Heart right ventricle (tissue), 16 donors: ENCODE results near the gene PDS5B. TPM values are rescaled to one million over a fixed set of nuclear protein-coding genes. Genes with fewer than 3 reads are reported as not detected.

Experiments used
- ATAC-seq, 8 donors: fragments of 200-7000 bp; cut with Tn5 transposase; one replicate each; pipeline ENCODE4 v1.9.1; 2020; ENCODE audit warnings: mild to moderate bottlenecking in 8 of 8, moderate library complexity in 8 of 8, moderate number of reproducible peaks in 1 of 8
- DNase-seq, 2 donors: peaks; one replicate each; pipeline ENCODE4 v3.0.0-alpha.2; 2020
- H3K27ac ChIP-seq, 10 donors: fragments of 200-600 bp; sonication (generic) in 2 of 10; one replicate each; pipeline versions ENCODE4 v1.5.0 to v1.8.0; 2020 to 2022; ENCODE audit warnings: mild to moderate bottlenecking in 3 of 10
- H3K27me3 ChIP-seq, 7 donors: fragments of 200-600 bp; one replicate each; pipeline ENCODE4 v1.8.0; 2021 to 2022; ENCODE audit warnings: mild to moderate bottlenecking in 2 of 7
- H3K36me3 ChIP-seq, 9 donors: fragments of 200-600 bp; sonication (generic) in 1 of 9; one replicate each; pipeline versions ENCODE4 v1.5.0 to v1.8.0; 2020 to 2022; ENCODE audit warnings: mild to moderate bottlenecking in 2 of 9
- H3K4me1 ChIP-seq, 9 donors: fragments of 200-600 bp; sonication (generic) in 1 of 9; one replicate each; pipeline versions ENCODE4 v1.5.0 to v1.8.0; 2020 to 2022; ENCODE audit warnings: mild to moderate bottlenecking in 4 of 9
- H3K4me3 ChIP-seq, 10 donors: fragments of 200-600 bp; sonication (generic) in 2 of 10; one replicate each; pipeline versions ENCODE4 v1.5.0 to v1.8.0; 2020 to 2022; ENCODE audit warnings: mild to moderate bottlenecking in 7 of 10, moderate library complexity in 2 of 10
- H3K9me3 ChIP-seq, 11 donors: fragments of 200-600 bp in 10 of 11; sonication (generic) in 2 of 11; one replicate each; pipeline versions ENCODE4 v1.5.0 to v1.8.0; 2013 to 2022; ENCODE audit warnings: mild to moderate bottlenecking in 2 of 11, control low read depth in 1 of 11, moderate library complexity in 1 of 11
- CTCF ChIP-seq, 9 donors: fragments of 200-600 bp; sonication (generic) in 2 of 9; IDR thresholded peaks; one replicate each; pipeline versions ENCODE4 v1.5.0 to v1.8.0; 2021 to 2022; ENCODE audit warnings: antibody characterized with exemption in 9 of 9, mild to moderate bottlenecking in 5 of 9, moderate library complexity in 1 of 9
- WGBS, 2 donors: extraction: QIAGEN DNeasy Blood & Tissue Kit; methylation state at CpG; one replicate each; pipeline ENCODE4 v1.1.7; 2013; ENCODE audit warnings: inconsistent platforms in 1 of 2; 5-methylcytosine and 5-hydroxymethylcytosine counted together
- intact Hi-C, 10 donors: fragments of 100-400 bp; cut with DNase I; formaldehyde crosslinking; loops; one replicate each; pipeline versions ENCODE4 v1.11.1 to v1.14.2; 2022
- polyA plus RNA-seq, 2 donors: library from polyadenylated mRNA; stranded (reverse); fragments of 200-250 nt; gene quantifications; one replicate each; pipeline ENCODE4 v1.2.3, GENCODE V29; 2013
- total RNA-seq, 10 donors: library from RNA; stranded (reverse); fragmentation: NEBNext Ultra II Directional in 3 of 10; extraction: Animal tissue kit (Norgen Biotek cat#: 25700) in 3 of 10; gene quantifications; one replicate each; pipeline versions ENCODE4 v1.2.1 to v1.2.4, GENCODE V29; 2021 to 2023
- donor health status: Arrhythmogenic right ventricular cardiomyopathy.
- donor health status: ischemic (EF 13 %, LVEDD 7.1; RV severe dilation, severe dysfunction).
- donor health status: healthy with polysubstance abuse.
- donor health status: DM: no; HTN: yes; CAD: no.
- donor health status: DM: no; HTN: no; CAD: no.
- donor health status: ischemic (EF 25% LVEDD 6.9; RV normal size, moderate dysfunction).
- donor health status: ischemic (EF 25% LVEDD 5.7; RV mildly dilated, moderate dysfunction).
- donor health status: healthy.
- donor health status: DM: yes; HTN: yes; CAD: no.
- donor health status: Ischemic cardiomyopathy.
- donor health status: ischemic (EF 35%, LVEDD 5.7; RV mildly dilated, moderate dysfunction).
- donor health status: nonischemic (EF 11% LVEDD 7.7; RV severe dilation, severe dysfunction).
- donor health status: DM: yes; HTN: yes; CAD: no.
- donor health status: PGD.
- donor health status: ischemic (EF 29% LVEDD 5.4; RV normal size, mild dysfunction).
- donor health status: nonischemic (EF 23%, LVEDD 6.1; RV moderate dilation, normal function).

The PDS5B gene
- total and polyA plus RNA-seq, 12 donors = 5.6 to 29.6 (median 19.9) TPM

GRCh38 chr13:32790731-32791130 is 204.5 kb downstream of the PDS5B start:
- no peaks in the 10 kb centered on the region for H3K36me3 ChIP-seq
- TF ChIP-seq CTCF (IDR thresholded peaks at IDR 0.05) = no peak
- no peak for DNase-seq
- H3K27me3 ChIP-seq = no peaks in the 10 kb centered on the region
- 93 to 94% methylated on average over 3 of the region's 3 CpGs for WGBS, 2 donors
- no peaks in the 10 kb centered on the region for H3K9me3 ChIP-seq
- H3K27ac ChIP-seq = no peak overlapping the region
- intact Hi-C loops = no loop called here
- peaks cover 0 to 4% (median 0%) of the 10 kb centered on the region in 9 donors for H3K4me1 ChIP-seq
- no peak overlapping the region for H3K4me3 ChIP-seq
- ATAC-seq = no peak

GRCh38 chr13:32791545-32792172 is 205.4 kb downstream of the PDS5B start:
- ATAC-seq (no peak), DNase-seq (no peak)
- intact Hi-C loops = no loop called here
- H3K4me3 ChIP-seq = no peak overlapping the region
- no peaks in the 10 kb centered on the region for H3K27me3 ChIP-seq
- no peaks in the 10 kb centered on the region for H3K9me3 ChIP-seq
- no peaks in the 10 kb centered on the region for H3K36me3 ChIP-seq
- TF ChIP-seq CTCF (IDR thresholded peaks at IDR 0.05) = no peak
- 67 to 78% methylated on average over 8 of the region's 8 CpGs for WGBS, 2 donors
- no peak overlapping the region for H3K27ac ChIP-seq
- peaks cover 0 to 4% (median 0%) of the 10 kb centered on the region in 9 donors for H3K4me1 ChIP-seq

DNA sequence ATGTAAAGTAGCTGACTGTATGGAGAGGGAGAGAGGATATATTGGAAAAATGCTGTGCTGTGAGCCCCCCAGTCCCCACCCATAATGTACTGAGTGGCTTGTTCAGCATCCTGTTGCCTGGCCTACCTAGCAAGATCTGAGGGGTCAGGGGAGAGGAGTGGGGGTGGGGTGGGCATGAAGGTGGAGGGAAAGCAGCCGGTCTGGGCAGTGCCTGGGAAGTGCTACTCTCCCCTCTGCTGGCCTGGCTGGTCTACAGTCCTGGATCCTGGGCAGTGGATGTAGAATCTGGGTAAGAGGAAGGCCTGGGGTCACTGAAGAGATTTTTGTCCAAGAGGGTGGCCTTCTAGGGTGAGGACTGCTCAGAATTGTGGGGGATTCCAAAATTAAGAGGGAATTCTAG is 210.5 kb downstream of the PDS5B start:
- intact Hi-C loops = no loop called here
- H3K27ac ChIP-seq = no peak overlapping the region
- H3K27me3 ChIP-seq = no peaks in the 10 kb centered on the region
- peaks cover 0 to 5% (median 0%) of the 10 kb centered on the region in 11 donors for H3K9me3 ChIP-seq
- H3K4me1 ChIP-seq = no peaks in the 10 kb centered on the region
- H3K4me3 ChIP-seq = no peak overlapping the region
- DNase-seq (no peak), ATAC-seq (no peak)
- no peaks in the 10 kb centered on the region for H3K36me3 ChIP-seq
- WGBS, 2 donors = 78 to 89% methylated on average over 1 of the region's 1 CpG
- TF ChIP-seq CTCF (IDR thresholded peaks at IDR 0.05) = no peak

GRCh38 chr13:32802159-32802558 is 215.9 kb downstream of the PDS5B start:
- DNase-seq = no peak
- no peaks in the 10 kb centered on the region for H3K36me3 ChIP-seq
- WGBS, 2 donors = 73 to 84% methylated on average over 3 of the region's 3 CpGs
- intact Hi-C loops = loop anchor here in 1 of 10 donors (10.0 kb wide), 1 partner anchor 73 kb away; no protein-coding TSS in a partner anchor
- no peaks in the 10 kb centered on the region for H3K27me3 ChIP-seq
- no peak overlapping the region for H3K4me3 ChIP-seq
- no peaks in the 10 kb centered on the region for H3K4me1 ChIP-seq
- no peak overlapping the region for H3K27ac ChIP-seq
- peaks cover 0 to 6% (median 0%) of the 10 kb centered on the region in 11 donors for H3K9me3 ChIP-seq
- no peak for TF ChIP-seq CTCF (IDR thresholded peaks at IDR 0.05)
- no peak for ATAC-seq
